ENCODE results near the gene SYT10. TPM values are rescaled to one million over a fixed set of nuclear protein-coding genes. Genes with fewer than 3 reads are reported as not detected.
"Not testable (repeated sequence)": the region's sequence is repeated elsewhere in the genome, so short reads cannot be mapped to it uniquely, and the experiment has no call there.

Gene SYT10, protein sequence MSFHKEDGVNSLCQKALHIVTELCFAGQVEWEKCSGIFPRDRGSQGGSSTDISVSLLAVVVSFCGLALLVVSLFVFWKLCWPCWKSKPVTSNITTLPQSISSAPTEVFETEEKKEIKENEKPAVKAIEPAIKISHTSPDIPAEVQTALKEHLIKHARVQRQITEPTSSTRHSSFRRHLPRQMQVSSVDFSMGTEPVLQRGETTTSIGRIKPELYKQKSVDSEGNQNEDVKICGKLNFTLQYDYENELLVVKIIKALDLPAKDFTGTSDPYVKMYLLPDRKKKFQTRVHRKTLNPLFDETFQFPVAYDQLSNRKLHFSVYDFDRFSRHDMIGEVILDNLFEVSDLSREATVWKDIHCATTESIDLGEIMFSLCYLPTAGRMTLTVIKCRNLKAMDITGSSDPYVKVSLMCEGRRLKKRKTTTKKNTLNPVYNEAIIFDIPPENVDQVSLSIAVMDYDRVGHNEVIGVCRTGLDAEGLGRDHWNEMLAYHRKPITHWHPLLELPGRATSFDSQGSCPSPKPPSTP
- polyA plus RNA-seq = under 1 TPM in 1 of 3 donors, not detected in 2; 0.01 TPM

DNA sequence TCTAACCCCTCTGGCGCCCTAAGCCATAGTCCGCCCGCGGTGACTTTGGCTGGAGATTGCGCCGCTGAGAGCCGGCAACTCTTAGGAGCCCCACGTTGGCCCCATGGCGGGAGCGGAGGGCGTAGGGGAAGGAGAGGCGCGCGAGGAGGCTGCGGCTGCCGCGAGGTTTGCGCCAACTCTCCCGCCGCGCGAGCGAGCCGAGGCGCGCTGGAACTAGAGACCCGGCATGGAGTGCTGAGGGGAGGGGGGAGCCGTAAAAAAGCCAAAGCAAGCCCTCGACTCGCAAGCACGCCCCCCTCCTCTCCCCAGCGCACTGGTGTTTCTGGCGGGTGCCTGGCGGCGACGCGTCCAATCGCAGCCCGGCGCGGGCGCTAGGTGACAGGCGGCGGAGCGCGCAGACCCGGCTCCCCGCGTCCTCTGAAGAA, at the start of gene SYT10:
SYT10 (minus strand) TSS at position 233 of the 425 bp plus-strand sequence. CDS start 297 bp downstream, outside the sequence.
- no peak within 1 kb of the TSS for H3K27ac ChIP-seq (ENCODE audit: low read depth, low read length)
- WGBS, 3 donors = 0 to 3% (median 1%) methylated on average over 30 to 49 of the region's 49 CpGs

DNA sequence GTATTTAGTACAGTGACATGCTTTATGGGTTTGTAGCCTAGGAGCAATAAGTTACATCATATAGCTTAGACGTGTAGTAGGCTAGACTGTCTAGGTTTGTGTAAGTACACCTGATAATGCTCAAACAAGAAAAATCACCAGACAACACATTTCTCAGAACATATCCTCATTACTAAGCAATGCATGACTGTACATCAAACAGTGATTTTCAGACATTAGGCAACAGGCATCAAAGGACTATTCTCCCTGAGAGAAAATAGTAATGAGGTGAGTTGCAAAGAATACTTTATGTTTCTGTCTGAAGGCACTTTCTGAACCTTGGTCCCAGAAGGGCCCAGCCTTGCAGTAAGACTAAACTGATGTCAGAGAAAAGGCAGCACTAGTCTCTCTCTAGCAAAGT, 48.4 kb upstream of the SYT10 start:
- WGBS, 3 donors = 42 to 52% (median 50%) methylated on average over 1 of the region's 1 CpG
- no peak overlapping the region for H3K27ac ChIP-seq (ENCODE audit: low read depth, low read length)

DNA sequence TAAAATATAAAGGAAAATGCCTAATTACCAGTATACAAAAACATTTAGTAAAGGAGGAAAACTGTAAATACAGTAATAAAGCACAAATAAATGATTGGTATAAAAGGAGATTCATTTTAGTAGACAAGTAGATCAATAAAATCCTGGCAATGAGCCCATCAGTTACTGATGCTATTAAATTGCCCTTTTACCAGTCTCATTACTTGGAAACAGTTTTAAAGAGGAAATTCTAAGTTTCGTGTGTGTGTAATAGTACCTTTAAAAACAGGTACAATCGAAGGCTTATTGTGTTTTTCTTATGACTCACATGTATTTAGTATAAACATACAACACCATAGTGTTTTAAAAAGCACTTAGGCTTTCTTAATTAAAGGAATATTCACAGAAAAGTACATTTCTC, 46.4 kb upstream of the SYT10 start:
- 43 to 68% (median 66%) methylated on average over 2 of the region's 2 CpGs for WGBS, 3 donors
- H3K27ac ChIP-seq (ENCODE audit: low read depth, low read length) = no peak overlapping the region

DNA sequence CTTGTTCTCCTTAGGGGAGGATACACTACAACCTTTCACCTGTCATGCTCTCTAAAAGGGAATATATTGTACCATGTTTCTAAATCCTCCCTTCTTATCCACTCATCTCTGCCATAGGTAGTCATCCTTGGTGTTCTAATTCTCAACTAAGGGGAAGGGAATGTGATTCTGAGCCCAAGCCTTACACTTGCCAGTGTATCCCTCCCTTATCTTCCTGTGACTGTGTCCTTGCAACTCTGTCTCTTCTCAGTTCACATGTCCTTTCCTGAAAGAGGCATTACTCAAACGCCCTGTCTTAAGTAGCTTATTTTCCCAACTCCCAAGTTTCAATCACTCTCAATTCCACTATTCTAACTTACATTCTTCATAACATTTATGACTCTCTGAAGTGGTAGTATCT, 44.5 kb upstream of the SYT10 start:
- 22 to 57% (median 50%) methylated on average over 1 of the region's 1 CpG for whole genome bisulfite sequencing, 3 donors
- H3K27ac ChIP-seq (ENCODE audit: low read depth, low read length) = no peak overlapping the region

DNA sequence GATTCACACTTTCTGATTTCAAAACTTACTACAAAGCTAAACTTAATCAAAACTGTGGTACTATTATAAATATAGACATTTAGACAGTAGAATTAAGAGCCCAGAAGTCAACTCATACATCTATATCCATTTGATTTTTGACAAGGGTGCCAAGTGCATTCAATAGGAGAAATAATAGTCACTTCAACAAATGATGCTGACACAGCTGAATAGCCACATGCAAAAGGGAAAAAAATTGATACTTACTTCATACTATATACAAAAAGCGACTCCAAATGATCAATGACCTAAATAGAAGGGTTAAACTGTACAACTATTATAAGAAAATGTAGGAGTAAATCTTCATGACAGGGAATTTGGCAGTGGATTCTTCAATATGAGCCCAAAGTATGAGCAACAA, 40.7 kb upstream of the SYT10 start:
- 58 to 64% (median 64%) methylated on average over 1 of the region's 1 CpG for WGBS, 3 donors
- H3K27ac ChIP-seq (ENCODE audit: low read depth, low read length) = no peak overlapping the region

DNA sequence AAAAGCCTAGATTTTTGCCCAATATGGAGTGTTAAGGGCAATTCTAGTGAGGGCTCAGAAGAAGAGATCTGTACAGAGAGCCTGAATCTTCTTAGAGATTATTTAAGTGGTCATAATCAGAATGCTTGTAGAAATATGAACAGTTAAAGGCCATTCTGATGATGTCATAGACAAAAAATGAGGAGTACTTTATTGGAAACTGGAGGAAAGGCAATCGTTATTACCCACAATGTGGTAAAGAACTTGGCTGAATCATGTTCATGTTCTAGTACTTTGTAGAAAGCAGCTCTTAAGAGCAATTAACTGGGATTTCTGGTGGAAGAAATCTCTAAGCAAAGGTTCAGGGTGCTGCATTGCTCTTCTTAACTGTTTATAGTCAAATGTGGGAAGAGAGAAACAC, 36.4 kb upstream of the SYT10 start:
- WGBS, 3 donors = 39 to 69% (median 48%) methylated on average over 1 of the region's 1 CpG

DNA sequence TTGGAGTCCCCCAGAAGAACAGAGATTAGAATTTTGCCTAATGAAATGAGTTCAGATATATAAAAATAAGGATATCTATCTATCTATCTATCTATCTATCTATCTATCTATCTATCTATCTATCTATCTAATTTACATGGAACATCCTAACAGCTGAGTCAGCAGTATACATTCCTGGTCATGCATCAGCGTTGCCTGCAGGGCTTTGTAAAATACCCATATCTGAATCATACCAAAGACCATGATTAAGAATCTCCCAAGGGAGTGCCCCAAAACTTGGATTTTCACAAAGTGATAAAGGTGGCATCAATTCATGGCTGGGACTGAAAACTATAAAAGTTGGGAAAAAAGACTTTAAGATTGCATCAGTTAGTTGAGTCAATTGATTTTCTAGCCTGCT, 32.7 kb upstream of the SYT10 start:
- no peak overlapping the region for H3K27ac ChIP-seq (ENCODE audit: low read depth, low read length)
- 75 to 85% (median 76%) methylated on average over 1 of the region's 1 CpG for WGBS, 3 donors

More for the DNA sequence above, 36.4 kb upstream of the SYT10 start:
- no peak overlapping the region for H3K27ac ChIP-seq (ENCODE audit: low read depth, low read length)

DNA sequence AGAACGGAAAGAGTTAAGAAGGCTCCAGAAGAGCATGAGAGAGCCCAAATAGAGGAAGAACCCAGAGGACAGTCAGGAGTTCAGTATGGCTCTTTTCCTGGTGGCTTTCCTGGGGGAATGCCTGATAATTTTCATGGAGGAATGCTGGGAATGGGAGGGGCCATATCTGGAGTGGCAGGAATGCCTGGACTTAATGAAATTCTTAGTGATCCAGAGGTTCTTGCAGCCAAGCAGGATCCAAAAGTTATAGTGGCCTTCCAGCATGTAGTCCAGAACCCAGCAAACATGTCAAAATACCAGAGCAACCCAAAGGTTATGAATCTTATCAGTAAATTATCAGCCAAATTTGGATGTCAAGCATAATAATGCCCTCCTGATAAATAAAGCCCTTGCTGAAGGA, 15.5 kb upstream of the SYT10 start:
- 92 to 95% (median 93%) methylated on average over 1 of the region's 1 CpG for WGBS, 3 donors
- no peak overlapping the region for H3K27ac ChIP-seq (ENCODE audit: low read depth, low read length)

DNA sequence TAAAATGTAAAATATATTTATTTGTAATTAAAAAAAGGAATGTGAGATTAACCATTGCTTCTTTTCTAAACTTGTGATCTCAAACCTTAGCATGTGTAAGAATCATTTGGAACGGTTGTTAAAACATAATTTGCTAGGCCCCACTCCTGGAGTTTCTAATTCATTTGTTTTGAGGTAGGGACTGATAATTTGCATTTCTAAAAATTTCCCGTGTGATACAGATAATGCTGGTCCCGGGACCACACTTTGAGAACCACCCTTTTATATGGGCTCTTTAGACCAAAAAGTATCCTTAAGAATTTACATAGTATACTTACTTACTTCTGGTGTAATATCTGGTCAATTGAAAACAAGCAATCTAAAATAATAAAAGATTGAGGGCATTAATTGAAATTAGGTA, 10.9 kb upstream of the SYT10 start:
- H3K27ac ChIP-seq (ENCODE audit: low read depth, low read length) = no peak overlapping the region
- 81 to 84% (median 84%) methylated on average over 3 of the region's 3 CpGs for WGBS, 3 donors

DNA sequence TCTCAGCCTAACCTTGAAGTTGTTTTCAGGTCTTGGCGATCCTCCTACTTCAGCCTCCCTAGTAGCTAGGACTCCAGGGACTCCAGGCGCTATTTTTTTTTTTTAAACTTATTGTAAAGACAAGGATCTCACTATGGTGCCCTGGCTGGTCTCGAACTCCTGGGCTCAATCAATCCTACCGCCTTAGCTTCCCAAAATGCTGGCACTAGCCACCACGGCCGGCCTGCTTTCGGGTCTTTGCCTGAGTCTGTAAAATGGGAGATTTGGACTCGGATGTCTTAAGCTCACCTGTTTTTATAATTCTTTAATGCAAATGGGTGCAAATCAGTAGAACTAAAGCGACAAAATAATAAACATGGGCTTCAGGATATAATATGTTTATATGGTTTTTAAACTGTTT, 858 bp upstream of the SYT10 start:
- WGBS, 3 donors = 91 to 96% (median 94%) methylated on average over 9 of the region's 9 CpGs
- H3K27ac ChIP-seq (ENCODE audit: low read depth, low read length) = no peak overlapping the region

DNA sequence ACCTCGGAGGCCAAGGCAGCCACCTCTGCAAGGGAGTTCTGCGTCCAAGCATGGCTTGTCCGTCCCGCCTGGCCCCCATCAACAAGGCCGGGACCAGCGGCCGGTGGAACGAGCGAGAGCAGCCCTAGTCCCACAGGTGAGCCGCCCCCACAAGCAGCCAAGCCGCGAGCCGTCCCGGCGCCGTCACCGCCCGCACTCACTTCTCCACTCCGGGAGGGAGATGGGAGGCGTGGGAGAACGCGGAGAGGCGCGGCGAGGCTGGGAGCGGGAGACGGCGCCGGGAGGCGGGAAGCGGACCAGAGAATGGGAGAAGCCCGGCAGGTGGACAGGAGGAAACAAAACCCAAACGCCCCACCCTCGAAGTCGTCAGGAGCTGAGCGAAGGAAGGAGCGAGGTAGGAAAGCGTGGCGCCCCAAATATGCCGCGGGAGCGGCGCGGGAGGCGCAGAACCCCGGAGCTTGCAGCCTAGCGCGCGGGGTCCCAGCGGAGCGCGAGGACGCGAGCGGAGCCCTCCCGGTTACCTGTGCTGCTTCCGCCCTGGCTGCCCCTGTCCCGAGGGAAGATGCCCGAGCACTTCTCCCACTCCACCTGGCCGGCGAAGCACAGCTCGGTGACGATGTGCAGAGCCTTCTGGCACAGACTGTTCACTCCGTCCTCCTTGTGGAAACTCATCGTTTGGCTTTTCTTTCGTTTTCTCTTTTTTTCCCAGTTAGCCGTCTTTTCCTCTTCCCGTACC, 600 bp downstream of the SYT10 start:
- 1 to 3% (median 1%) methylated on average over 60 to 68 of the region's 68 CpGs for WGBS, 3 donors
- no peak overlapping the region for H3K27ac ChIP-seq (ENCODE audit: low read depth, low read length)

DNA sequence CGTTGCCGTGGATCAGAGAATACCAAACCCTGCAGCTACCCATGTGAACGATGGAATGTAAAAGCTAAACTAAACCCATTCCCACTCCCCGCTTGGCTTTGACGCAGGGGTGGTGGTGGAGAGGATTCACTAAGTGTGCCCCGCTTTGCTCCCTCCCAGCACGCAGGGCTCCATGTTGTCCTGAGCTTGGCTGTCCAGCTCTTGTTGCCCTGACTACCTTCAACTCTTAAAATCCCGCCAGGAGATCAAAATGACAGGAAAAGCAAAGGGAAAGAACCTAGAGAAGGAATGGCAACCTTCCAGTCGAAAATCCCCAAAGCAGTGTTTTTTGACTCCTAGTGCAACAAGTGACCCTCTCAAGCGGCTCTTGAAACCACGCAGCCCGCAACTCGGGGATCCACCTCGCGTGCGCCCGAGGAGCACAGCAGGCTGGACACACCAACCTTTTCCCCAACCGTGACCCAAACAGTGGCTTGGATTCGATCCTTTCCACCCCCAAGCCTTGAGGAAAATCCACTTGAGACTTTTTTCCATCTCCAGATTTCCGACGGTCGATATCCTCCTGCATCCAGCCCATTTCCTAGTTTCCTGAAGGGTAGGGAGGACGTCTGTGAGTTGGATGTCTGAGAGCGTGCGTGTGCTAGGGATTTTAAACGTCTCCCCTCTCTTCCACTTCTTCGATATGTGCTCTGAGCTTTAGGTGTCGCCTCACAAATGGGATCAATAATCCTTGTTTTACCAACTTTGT, 1.4 kb downstream of the SYT10 start:
- WGBS, 3 donors = 8 to 14% (median 11%) methylated on average over 28 of the region's 28 CpGs
- H3K27ac ChIP-seq (ENCODE audit: low read depth, low read length) = no peak overlapping the region

DNA sequence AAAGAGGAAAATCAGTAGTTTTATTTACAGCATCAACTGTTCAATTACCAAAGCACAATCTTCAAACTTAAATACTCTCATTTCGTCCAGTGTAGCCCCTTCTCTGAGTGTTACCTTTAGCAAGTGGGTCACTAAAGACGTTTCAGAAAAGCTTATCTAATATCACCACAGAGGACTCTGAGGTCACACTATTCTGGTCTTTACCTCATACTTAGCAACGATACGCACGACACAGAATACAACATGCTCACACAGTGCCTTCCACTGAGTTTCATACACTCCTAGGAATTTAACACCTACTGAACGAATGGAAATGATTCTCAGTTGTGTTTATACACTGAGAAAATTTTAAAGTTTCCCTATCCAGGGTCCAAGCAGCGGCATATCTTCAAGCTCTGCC, 2.0 kb downstream of the SYT10 start:
- 43 to 52% (median 48%) methylated on average over 7 of the region's 7 CpGs for WGBS, 3 donors

DNA sequence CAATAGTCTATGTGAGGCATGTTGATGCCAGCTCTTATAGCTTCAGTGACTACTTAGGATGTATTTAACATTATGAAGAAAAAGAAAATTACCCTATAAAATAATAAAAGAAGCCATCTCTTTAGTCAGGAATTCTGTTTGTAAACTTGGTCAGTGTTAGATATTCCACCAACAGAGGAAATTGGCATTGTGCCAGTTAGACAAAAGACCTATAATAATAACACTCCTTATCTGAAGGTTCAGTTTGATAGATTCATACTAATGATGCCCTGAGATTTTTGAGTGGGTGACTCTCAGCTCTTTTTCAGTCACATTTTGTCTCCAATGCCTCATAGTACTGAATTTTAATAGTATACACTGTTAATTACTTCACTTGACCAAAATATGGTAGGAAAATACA, 6.6 kb downstream of the SYT10 start:
- no peak overlapping the region for H3K27ac ChIP-seq (ENCODE audit: low read depth, low read length)

More for the DNA sequence above, 2.0 kb downstream of the SYT10 start:
- H3K27ac ChIP-seq (ENCODE audit: low read depth, low read length) = no peak overlapping the region

DNA sequence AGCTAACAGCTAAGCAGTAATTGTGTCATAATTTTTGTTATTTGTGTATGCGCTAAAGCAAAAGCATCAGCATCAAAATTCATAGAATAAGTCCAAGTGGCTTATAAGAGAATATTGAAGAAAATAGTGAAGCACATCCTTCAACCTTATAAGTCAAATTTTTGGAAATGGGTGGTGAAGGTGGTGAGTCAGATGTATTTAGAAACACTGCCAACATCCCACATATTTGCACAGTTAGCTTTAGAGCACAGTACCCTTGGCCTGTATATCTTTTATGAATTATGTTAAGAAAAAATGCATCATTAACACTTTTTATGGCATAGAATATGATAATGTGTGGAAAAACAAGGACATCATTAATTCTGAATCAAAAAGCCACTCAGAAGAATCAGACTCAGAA, 8.0 kb downstream of the SYT10 start:
- 95 to 100% (median 100%) methylated on average over 1 of the region's 1 CpG for WGBS, 3 donors
- no peak overlapping the region for H3K27ac ChIP-seq (ENCODE audit: low read depth, low read length)

DNA sequence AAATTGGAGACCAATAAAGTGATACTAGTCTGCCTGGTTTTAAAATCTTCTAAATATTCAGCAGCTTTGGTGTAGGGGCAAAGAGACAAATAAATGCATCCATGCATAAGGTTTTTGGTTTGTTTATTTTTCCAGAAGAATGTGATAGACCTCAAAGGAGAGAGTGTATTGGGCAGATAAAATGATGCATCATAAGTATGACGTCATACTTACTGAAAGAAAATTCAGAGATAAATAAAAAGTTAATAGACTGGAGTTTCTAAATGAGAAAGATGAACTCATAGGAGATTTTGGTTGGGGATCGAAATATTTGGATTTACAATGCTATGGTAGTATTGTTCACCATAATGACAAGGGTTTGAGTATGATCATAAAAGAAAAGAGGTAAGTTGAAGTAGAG, 10.2 kb downstream of the SYT10 start:
- WGBS, 3 donors = 70 to 80% (median 74%) methylated on average over 2 of the region's 2 CpGs
- H3K27ac ChIP-seq (ENCODE audit: low read depth, low read length) = no peak overlapping the region

DNA sequence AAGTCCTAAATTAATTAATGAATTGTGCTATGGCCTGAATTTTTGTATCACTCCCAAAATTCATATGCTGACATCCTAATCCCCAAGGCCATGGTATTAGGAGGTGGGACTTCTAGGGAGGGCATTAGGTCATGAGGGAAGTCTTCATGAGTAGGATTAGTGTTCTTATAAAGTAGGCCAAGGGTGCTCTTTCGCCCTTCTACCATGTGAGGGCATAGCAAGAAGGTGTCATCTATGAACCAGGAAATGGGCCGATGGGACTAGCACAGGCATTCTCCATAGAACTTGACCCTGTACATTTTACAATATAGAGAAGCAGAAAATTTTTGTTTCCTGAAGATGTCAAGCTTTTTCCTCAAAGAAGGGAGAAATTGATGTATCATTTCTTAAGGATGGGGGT, 12.5 kb downstream of the SYT10 start:
- no peak overlapping the region for H3K27ac ChIP-seq (ENCODE audit: low read depth, low read length)
- WGBS, 3 donors = 50 to 79% (median 69%) methylated on average over 2 of the region's 2 CpGs

DNA sequence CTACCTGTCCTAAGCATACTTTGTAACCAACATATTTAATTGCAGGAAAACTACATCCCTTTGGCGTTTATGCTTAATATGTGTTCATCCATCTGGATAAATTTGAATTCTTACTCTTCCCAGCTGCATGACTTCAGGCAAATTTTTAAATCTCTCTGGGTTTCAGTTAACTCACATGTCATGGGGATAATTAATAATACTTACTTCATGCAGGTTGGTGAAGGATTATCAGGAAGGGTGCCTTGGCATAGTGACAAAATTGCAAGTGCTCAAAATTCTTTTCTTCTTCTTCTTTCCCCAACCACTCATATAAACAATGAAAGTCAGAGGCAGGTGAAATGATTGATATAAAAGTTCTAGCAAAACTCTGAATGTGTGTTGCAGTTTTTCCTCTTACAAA, 15.9 kb downstream of the SYT10 start:
- no peak overlapping the region for H3K27ac ChIP-seq (ENCODE audit: low read depth, low read length)
- 67 to 78% (median 76%) methylated on average over 1 of the region's 1 CpG for WGBS, 3 donors

DNA sequence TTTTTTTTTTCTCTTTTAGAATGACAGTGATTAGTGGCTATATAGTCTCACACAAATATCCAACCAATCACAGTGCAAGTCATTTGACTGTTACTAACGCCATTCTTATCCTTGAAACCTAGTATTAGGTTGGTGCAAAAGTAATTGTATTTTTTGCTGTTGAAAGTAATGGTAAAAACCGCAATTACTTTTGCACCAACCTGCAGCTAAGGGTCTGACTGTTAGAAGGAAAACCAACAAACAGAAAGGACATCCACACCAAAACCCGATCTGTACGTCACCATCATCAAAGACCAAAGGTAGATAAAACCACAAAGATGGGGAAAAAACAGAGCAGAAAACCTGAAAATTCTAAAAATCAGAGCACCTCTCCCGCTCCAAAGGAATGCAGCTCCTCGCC, 27.2 kb downstream of the SYT10 start:
- not testable (repeated sequence) for H3K27ac ChIP-seq (ENCODE audit: low read depth, low read length)
- 80 to 91% (median 88%) methylated on average over 6 of the region's 6 CpGs for WGBS, 3 donors

Measured in adipose tissue (tissue), 3 donors.